ENCODE data around the gene LMLN.
"Not testable (repeated sequence)": the region's sequence is repeated elsewhere in the genome, so short reads cannot be mapped to it uniquely, and the experiment has no call there.

The LMLN gene

DNA sequence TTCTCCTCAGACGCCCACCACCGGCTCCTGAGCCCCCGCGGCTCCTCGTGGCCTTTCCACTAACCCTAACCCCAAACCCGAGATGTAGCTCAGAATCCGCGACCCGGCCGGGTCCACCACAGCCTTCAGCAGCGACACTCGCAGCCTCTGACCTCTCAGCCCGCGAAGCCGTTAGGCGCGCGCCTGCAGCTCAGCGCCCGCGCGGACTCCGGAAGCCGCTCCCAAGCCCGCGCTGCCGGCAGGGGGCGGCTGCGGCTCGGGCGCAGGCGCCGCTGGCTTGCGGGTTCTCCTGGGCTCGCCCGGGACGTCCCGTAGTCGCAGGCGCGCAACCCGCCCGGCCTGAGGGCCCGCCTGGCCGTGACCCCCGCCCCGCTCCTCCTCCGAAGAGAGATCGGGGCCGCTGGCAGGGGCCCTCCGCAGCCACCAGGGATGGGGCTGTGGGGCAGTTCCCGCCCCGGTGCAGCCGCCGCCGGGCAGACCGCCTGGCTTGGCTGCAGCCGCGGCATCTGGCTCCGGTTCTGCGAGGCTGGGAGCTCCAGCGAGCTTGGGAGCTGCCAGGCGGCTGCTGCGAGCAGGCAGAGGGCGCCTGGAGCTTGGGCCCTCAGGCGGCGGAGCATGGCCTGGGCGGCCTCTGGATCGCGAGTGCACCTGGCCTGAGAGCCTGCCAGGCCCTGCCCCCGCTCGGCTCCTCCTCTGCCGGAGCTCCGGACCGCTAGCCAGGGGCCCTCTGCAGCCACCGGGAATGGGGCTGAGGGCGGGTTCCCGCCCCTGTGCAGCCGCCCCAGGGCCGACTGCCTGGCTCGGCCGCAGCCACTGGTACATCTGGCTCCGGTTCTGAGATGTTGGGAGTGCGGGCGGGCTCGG, 120.7 kb downstream of the LMLN start:
- ATAC-seq, result peak; percentile 85

DNA sequence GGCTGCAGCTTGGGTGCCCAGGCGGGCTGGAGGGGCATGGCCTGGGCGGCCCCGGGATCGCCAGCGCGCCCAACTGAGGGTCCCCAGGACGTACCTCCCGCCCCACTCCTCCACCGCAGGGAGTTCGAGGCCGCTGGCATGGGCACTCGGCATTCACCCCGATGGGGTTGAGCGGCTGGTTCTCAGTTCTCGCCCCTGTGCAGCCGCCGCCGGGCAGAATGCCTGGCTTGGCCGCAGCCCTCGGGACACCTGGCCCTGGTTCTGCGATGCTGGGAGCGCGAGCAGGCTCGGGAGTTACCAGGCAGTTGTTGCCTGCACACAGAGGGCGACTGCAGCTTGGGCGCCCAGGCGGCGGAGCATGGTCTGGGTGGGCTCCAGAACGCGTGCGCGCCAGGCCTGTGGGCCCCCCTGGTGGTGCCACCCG, 121.4 kb downstream of the LMLN start:
- no peak for ATAC-seq

DNA sequence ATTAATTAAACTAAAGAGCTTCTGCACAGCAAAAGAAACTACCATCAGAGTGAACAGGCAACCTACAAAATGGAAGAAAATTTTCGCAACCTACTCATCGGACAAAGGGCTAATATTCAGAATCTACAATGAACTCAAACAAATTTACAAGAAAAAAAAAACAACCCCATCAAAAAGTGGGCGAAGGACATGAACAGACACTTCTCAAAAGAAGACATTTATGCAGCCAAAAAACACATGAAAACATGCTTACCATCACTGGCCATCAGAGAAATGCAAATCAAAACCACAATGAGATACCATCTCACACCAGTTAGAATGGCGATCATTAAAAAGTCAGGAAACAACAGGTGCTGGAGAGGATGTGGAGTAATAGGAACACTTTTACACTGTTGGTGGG, 122.2 kb downstream of the LMLN start:
- ATAC-seq, result not testable (repeated sequence)

DNA sequence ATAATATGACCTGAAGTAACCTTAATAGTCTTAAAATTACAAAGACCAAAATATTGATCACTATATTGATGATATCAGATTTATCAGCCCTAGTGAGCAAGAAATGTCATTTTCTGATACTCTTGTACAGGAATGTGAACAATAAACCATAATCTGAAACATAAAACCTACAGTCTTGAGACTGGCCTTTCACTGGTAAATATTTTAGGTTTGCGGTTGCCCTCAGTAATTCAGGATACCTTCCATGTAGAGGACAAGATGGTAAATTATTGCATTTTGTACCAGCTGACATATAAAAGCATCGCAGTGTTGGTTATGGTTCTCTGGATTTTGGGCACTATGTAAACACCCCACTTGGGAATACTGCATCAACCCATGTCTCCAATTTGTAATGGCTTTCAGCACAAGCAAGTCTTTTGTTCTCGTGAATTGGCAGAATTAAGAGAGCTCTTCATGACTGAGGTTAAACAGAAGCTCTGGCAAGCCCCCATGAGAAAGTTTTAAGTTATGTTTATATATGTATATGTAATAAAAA, 128.5 kb downstream of the LMLN start:
- no peak for ATAC-seq

DNA sequence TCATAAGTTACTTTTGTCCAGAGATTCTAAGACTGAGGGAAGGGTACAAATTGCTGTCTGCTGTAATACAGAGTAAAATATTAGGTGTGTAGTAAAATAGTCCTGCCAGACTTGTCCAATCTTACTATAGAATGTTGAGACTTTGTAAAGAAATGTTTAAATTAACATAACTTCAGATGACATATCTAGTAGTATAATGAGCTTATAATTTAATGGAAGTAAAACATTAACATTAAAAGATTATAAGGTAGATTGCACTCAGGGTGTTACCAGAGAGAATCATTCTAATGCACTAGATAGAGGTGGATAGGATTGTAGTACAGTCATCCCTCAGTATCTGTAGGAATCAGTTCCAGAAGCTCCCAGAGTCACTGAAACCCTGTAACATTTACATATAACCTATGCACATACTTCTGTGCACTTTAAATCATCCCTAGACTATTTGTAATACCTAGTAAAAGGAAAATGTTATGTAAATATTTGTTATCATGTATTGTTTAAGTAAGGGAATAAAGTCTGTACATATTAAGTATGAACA, 130.8 kb downstream of the LMLN start:
- ATAC-seq, result no peak

DNA sequence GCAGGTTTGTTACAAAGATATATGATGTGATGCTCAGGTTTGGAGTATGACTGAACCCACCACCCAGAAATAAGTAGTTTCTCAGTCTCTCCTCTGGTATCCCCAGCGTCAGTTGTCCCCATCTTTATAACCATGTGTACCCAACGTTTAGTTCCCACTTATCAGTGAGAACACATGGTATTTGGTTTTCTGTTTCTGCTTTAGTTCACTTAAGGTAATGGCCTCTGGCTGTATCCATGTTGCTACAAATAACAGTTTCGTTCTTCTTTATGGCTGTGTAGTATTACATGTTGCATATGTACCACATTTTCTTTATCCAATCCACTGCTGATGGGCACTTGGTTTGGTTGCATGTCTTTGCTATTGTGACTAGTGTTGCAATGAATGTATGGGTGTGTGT, 132.3 kb downstream of the LMLN start:
- no peak for ATAC-seq

DNA sequence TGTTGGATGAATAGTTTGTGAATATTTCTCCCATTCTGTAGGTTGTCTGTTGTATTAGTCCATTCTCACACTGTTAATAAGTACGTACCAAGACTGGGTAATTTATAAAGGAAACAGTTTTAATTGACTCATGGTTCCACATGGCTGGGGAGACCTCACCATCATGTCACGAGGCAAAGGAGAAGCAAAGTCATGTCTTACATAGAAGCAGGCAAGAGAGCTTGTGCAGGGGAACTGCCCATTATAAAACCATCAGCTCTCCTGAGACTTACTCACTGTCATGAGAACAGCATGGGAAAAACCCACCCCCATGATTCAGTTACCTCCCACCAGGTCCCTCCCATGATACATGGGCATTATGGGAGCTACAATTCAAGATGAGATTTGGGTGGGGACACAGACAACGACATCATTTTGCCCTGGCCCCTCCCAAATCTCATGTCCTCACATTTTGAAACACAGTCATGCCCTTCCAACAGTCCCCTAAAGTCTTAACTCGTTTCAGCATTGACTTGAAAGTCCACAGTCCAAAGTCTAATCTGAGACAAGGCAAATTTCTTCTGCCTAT, 133.2 kb downstream of the LMLN start:
- ATAC-seq, result no peak
